GM23338 (cell line): ENCODE results near the gene TMEM141. TPM values are rescaled to one million over a fixed set of nuclear protein-coding genes. Genes with fewer than 3 reads are reported as not detected.
"Not testable (repeated sequence)": the region's sequence is repeated elsewhere in the genome, so short reads cannot be mapped to it uniquely, and the experiment has no call there.

Experiments
- ATAC-seq: fragments of 200-7000 bp; cut with Tn5 transposase; 3 replicates; pipeline ENCODE4 v1.9.1; 2020
- DNase-seq: peaks from one replicate; pipeline ENCODE4 v3.0.0-alpha.2; 2015; ENCODE audit warnings: low spot score
- H2AFZ ChIP-seq: fragments of 200-600 bp; sonication (generic); 2 replicates; pipeline ENCODE4 v1.8.0; 2016; ENCODE audit warnings: antibody characterized with exemption, mild to moderate bottlenecking, moderate library complexity
- H3F3A ChIP-seq: fragments of 200-600 bp; sonication (generic); replicated peaks from 2 replicates; pipeline ENCODE4 v1.8.0; 2017; ENCODE audit warnings: antibody characterized with exemption, mixed run types, low read depth
- H3K27ac ChIP-seq: fragments of 200-600 bp; sonication (generic); 2 replicates; pipeline ENCODE4 v1.6.1; 2016; ENCODE audit warnings: low read depth
- H3K27me3 ChIP-seq: fragments of 200-600 bp; sonication (generic); 2 replicates; pipeline ENCODE4 v1.8.0; 2016; ENCODE audit warnings: mild to moderate bottlenecking, mixed run types, moderate library complexity; ENCODE audit not compliant: insufficient read depth
- H3K36me3 ChIP-seq: fragments of 200-600 bp; sonication (generic); 2 replicates; pipeline ENCODE4 v1.8.0; 2016; ENCODE audit warnings: mild to moderate bottlenecking; ENCODE audit not compliant: insufficient read depth
- H3K4me1 ChIP-seq: fragments of 200-600 bp; sonication (generic); 2 replicates; pipeline ENCODE4 v1.8.0; 2016; ENCODE audit warnings: mild to moderate bottlenecking, moderate library complexity; ENCODE audit not compliant: insufficient read depth
- H3K4me2 ChIP-seq: fragments of 200-600 bp; sonication (generic); 2 replicates; pipeline ENCODE4 v1.7.1; 2017; ENCODE audit warnings: mixed run types
- H3K4me3 ChIP-seq: fragments of 200-600 bp; sonication (generic); 2 replicates; pipeline ENCODE4 v1.6.1; 2016; ENCODE audit warnings: mixed run types
- H3K79me2 ChIP-seq: fragments of 200-600 bp; sonication (generic); replicated peaks from 2 replicates; pipeline ENCODE4 v1.8.0; 2017; ENCODE audit warnings: mild to moderate bottlenecking; ENCODE audit not compliant: insufficient read depth
- H3K9me2 ChIP-seq: fragments of 200-600 bp; sonication (generic); 2 replicates; pipeline ENCODE4 v1.8.0; 2017; ENCODE audit not compliant: insufficient read depth
- H4K20me1 ChIP-seq: fragments of 200-600 bp; sonication (generic); replicated peaks from 2 replicates; pipeline ENCODE4 v1.8.0; 2017; ENCODE audit warnings: mild to moderate bottlenecking; ENCODE audit not compliant: insufficient read depth
- H3K27ac Mint-ChIP-seq: 2 replicates; pipeline ENCODE4 v1.8.0; 2020; ENCODE audit warnings: inconsistent platforms, mild to moderate bottlenecking, moderate library complexity, mixed read lengths
- H3K27me3 Mint-ChIP-seq: 3 replicates; pipeline ENCODE4 v1.8.0; 2022; ENCODE audit warnings: low read depth, mild to moderate bottlenecking, moderate library complexity, mixed read lengths, inconsistent platforms; ENCODE audit not compliant: insufficient read depth, poor library complexity
- H3K36me3 Mint-ChIP-seq: 3 replicates; pipeline ENCODE4 v1.8.0; 2021; ENCODE audit warnings: low read depth, mild to moderate bottlenecking, inconsistent platforms, moderate library complexity, mixed read lengths
- H3K4me1 Mint-ChIP-seq: 3 replicates; pipeline ENCODE4 v1.8.0; 2020; ENCODE audit warnings: mild to moderate bottlenecking, inconsistent platforms, mixed read lengths
- H3K4me3 Mint-ChIP-seq: 3 replicates; pipeline ENCODE4 v1.8.0; 2021; ENCODE audit warnings: moderate library complexity, mild to moderate bottlenecking, inconsistent platforms, mixed read lengths
- H3K9me3 Mint-ChIP-seq: 3 replicates; pipeline ENCODE4 v1.8.0; 2020; ENCODE audit warnings: moderate library complexity, mild to moderate bottlenecking, inconsistent platforms, mixed read lengths
- CTCF ChIP-seq, 2 experiments: fragments of 200-600 bp in 1 of 2; sonication (generic) in 1 of 2; conservative IDR thresholded peaks; 2 replicates each; pipeline versions ENCODE4 v1.5.1 to v1.6.1; 2016 to 2017; ENCODE audit warnings: antibody characterized with exemption in 2 of 2, low read depth in 2 of 2, mild to moderate bottlenecking in 2 of 2, moderate library complexity in 1 of 2
- EZH2phosphoT487 ChIP-seq: fragments of 200-600 bp; sonication (generic); IDR thresholded peaks from one replicate; pipeline ENCODE4 v1.8.1; 2018; ENCODE audit warnings: antibody characterized with exemption; ENCODE audit not compliant: unreplicated experiment
- REST ChIP-seq: IDR thresholded peaks from one replicate; pipeline ENCODE4 v1.6.1; 2018; ENCODE audit warnings: antibody characterized with exemption; ENCODE audit not compliant: unreplicated experiment
- STAT1 ChIP-seq: IDR thresholded peaks from one replicate; pipeline ENCODE4 v1.6.1; 2016; ENCODE audit warnings: antibody characterized with exemption; ENCODE audit not compliant: unreplicated experiment
- polyA plus RNA-seq: library from polyadenylated mRNA; unstranded; fragments of >200 nt; fragmentation: Nextera tagmentation; extraction: Ambion mirVana; gene quantifications from 2 replicates; pipeline ENCODE4 v1.2.1, GENCODE V29; 2016
- total RNA-seq: library from RNA; depleted of rRNA; stranded (reverse); fragments of >200 nt; shearing (Covaris generic); gene quantifications from 2 replicates; pipeline ENCODE4 v1.2.3, GENCODE V29; 2014

The TMEM141 gene
- total and polyA plus RNA-seq, 2 experiments from 2014 or later = 71.4 to 90.5 TPM

- no peak for TF ChIP-seq REST
Measured at GRCh38 chr9:136796238-136796774, 5.2 kb downstream of the TMEM141 start, which contains the start of gene CCDC183 (continued).

- H3K4me1 Mint-ChIP-seq = peaks cover 30% of the 10 kb centered on the region
- Histone ChIP-seq H4K20me1 (peaks cover 14% of the 10 kb centered on the region), H3F3A (peaks cover 16% of the 10 kb centered on the region; the same call in 1 of the 2 replicates), H3K4me1 (peaks cover 21% of the 10 kb centered on the region), H3K4me2 (peak overlapping the region; percentile 51; the same call in 1 of the 2 replicates), H3K27me3 (peaks cover 13% of the 10 kb centered on the region)
- H3K27ac ChIP-seq, H3K4me3 ChIP-seq, H3K36me3 Mint-ChIP-seq, H2AFZ ChIP-seq, H3K36me3 ChIP-seq, ATAC-seq, H3K27ac Mint-ChIP-seq, H3K9me3 Mint-ChIP-seq, H3K9me2 ChIP-seq, H3K79me2 ChIP-seq: not testable (repeated sequence)
- H3K4me3 Mint-ChIP-seq = peak overlapping the region; percentile 1; the same call in 1 of the 3 replicates
- DNase-seq = peak; percentile 23
- peaks cover 30% of the 10 kb centered on the region for H3K27me3 Mint-ChIP-seq
Measured at GRCh38 chr9:136796775-136797347, 5.7 kb downstream of the TMEM141 start.

- Histone ChIP-seq H3K36me3 (no peaks in the 10 kb centered on the region), H3K79me2 (no peaks in the 10 kb centered on the region), H3K27me3 (peaks cover 13% of the 10 kb centered on the region), H3K4me3 (no peak overlapping the region; the same call in 1 of the 2 replicates), H3K9me2 (no peaks in the 10 kb centered on the region), H3F3A (peaks cover 10% of the 10 kb centered on the region; the same call in 1 of the 2 replicates), H2AFZ (no peak overlapping the region), H3K4me1 (peaks cover 16% of the 10 kb centered on the region), H3K4me2 (peak overlapping the region; percentile 99; the same call in 1 of the 2 replicates), H4K20me1 (no peaks in the 10 kb centered on the region; the same call in 1 of the 2 replicates), H3K27ac (no peak overlapping the region)
- no peak for DNase-seq
- H3K27me3 Mint-ChIP-seq = peaks cover 30% of the 10 kb centered on the region
- H3K4me1 Mint-ChIP-seq = peaks cover 21% of the 10 kb centered on the region
- H3K4me3 Mint-ChIP-seq = peak overlapping the region; percentile 88; the same call in 1 of the 3 replicates
- no peaks in the 10 kb centered on the region; the same call in 2 of the 3 replicates for H3K36me3 Mint-ChIP-seq
- no peak for ATAC-seq
- no peaks in the 10 kb centered on the region for H3K9me3 Mint-ChIP-seq
- no peak overlapping the region for H3K27ac Mint-ChIP-seq
- TF ChIP-seq EZH2phosphoT487 (no peak), STAT1 (no peak), CTCF (conservative IDR thresholded peaks at IDR 0.05; ENCODE audit: low read depth in 2 of 2) (no peak), REST (no peak)
Measured at GRCh38 chr9:136798708-136799078, 7.5 kb downstream of the TMEM141 start.
